K562 (cell line): ENCODE data around the gene BPTF. TPM values are rescaled to one million over a fixed set of nuclear protein-coding genes. Genes with fewer than 3 reads are reported as not detected.

Source experiments
- ATAC-seq: fragments of 200-7000 bp; cut with Tn5 transposase; 3 replicates; pipeline ENCODE4 v1.9.1; 2020; ENCODE audit warnings: moderate library complexity
- BruUV-seq: library from RNA; stranded (reverse); fragments of 400-500 nt; replicated peaks from 2 replicates; lab custom pipeline; 2021; lab: Mats Ljungman, UMichigan
- CTCF ChIA-PET: fragments of 300-600 bp; formaldehyde crosslinking; extraction: SDS; loops from one replicate; lab custom pipeline; 2021; ENCODE audit warnings: low intra/inter-chr PET ratio; lab: Yijun Ruan, JAX
- POLR2A ChIA-PET: fragments of 300-600, 350-650 bp; sonication (Branson Sonifier 250); formaldehyde crosslinking; extraction: SDS; loops from one replicate; lab custom pipeline; 2021; ENCODE audit warnings: antibody characterized with exemption, inconsistent platforms; lab: Yijun Ruan, JAX
- DNase-seq, 4 experiments: peaks; one replicate each; pipeline versions ENCODE4 v3.0.0 to v3.0.0-alpha.2; 2011 to 2018; ENCODE audit warnings: low spot score in 3 of 4, mixed read lengths in 3 of 4; ENCODE audit errors: extremely low read depth in 1 of 4
- FAIRE-seq: peaks from 2 replicates; lab custom pipeline; 2011; peaks lifted over from hg19 to GRCh38; lab: Jason Lieb, UNC
- H2AFZ ChIP-seq: 2 replicates; pipeline ENCODE4 v1.6.0; 2011; ENCODE audit warnings: low read depth, low read length, control low read depth, inconsistent platforms
- H3K27ac ChIP-seq: fragments of 200-600 bp; 3 replicates; pipeline ENCODE4 v1.8.0; 2011; ENCODE audit warnings: low read depth, mild to moderate bottlenecking, control low read depth, inconsistent platforms, low read length, moderate library complexity, mixed read lengths; ENCODE audit errors: extremely low read depth
- H3K27me3 ChIP-seq, 2 experiments: fragments of 300-600 bp in 1 of 2; 2 replicates in 1 of 2; 3 replicates in 1 of 2; pipeline versions ENCODE4 v1.6.0 to v1.8.0; 2011; ENCODE audit warnings: inconsistent platforms in 2 of 2, low read length in 2 of 2, mild to moderate bottlenecking in 1 of 2, mixed read lengths in 1 of 2, moderate library complexity in 1 of 2; ENCODE audit not compliant: control insufficient read depth in 2 of 2, insufficient read depth in 2 of 2
- H3K36me3 ChIP-seq: fragments of 300-600 bp; 3 replicates; pipeline ENCODE4 v1.8.0; 2011; ENCODE audit warnings: mild to moderate bottlenecking, low read length, inconsistent platforms; ENCODE audit not compliant: control insufficient read depth, insufficient read depth
- H3K4me1 ChIP-seq, 2 experiments: fragments of 200-600 bp in 1 of 2; replicated peaks in 1 of 2; 2 replicates in 1 of 2; 3 replicates in 1 of 2; pipeline versions ENCODE4 v1.5.1 to v1.8.0; 2011; ENCODE audit warnings: inconsistent platforms in 2 of 2, low read length in 2 of 2, mild to moderate bottlenecking in 1 of 2, mixed read lengths in 1 of 2, moderate library complexity in 1 of 2; ENCODE audit not compliant: control insufficient read depth in 2 of 2, insufficient read depth in 2 of 2
- H3K4me2 ChIP-seq: 2 replicates; pipeline ENCODE4 v1.6.1; 2011; ENCODE audit warnings: low read length, control low read depth, inconsistent platforms, mixed read lengths; ENCODE audit not compliant: insufficient read depth
- H3K4me3 ChIP-seq: fragments of 200-600 bp; sonication (generic), shearing (Covaris generic); 2 replicates; pipeline ENCODE4 v1.5.1; 2016; ENCODE audit warnings: control low read depth, inconsistent platforms
- H3K79me2 ChIP-seq: fragments of 200-600 bp; 3 replicates; pipeline ENCODE4 v1.8.0; 2011; ENCODE audit warnings: low read length, inconsistent platforms; ENCODE audit not compliant: control insufficient read depth, insufficient read depth
- H3K9ac ChIP-seq, 2 experiments: 2 replicates each; pipeline versions ENCODE4 v1.6.0 to v1.6.1; 2011; ENCODE audit warnings: low read depth in 2 of 2, low read length in 2 of 2, control low read depth in 1 of 2, inconsistent platforms in 1 of 2, mild to moderate bottlenecking in 1 of 2, mixed read lengths in 1 of 2; ENCODE audit not compliant: insufficient read depth in 1 of 2
- H3K9me1 ChIP-seq: one replicate; pipeline ENCODE4 v1.6.0; 2011; ENCODE audit warnings: inconsistent platforms, mild to moderate bottlenecking, low read length, moderate library complexity; ENCODE audit not compliant: control insufficient read depth, insufficient read depth
- H3K9me3 ChIP-seq: replicated peaks from 2 replicates; pipeline ENCODE4 v1.5.1; 2011; ENCODE audit warnings: low read depth, low read length, inconsistent platforms; ENCODE audit not compliant: control insufficient read depth, insufficient read depth
- H4K20me1 ChIP-seq: replicated peaks from 2 replicates; pipeline ENCODE4 v1.6.1; 2011; ENCODE audit warnings: low read length, inconsistent platforms, mixed read lengths; ENCODE audit not compliant: control insufficient read depth, insufficient read depth
- HMG20A ChIP-seq: fragments of 450-650 bp; formaldehyde crosslinking; conservative IDR thresholded peaks from 2 replicates; pipeline ENCODE4 v1.4.0; 2020; ENCODE audit warnings: mild to moderate bottlenecking, mixed read lengths
- TAL1 ChIP-seq: fragments of 450-650 bp; IDR thresholded peaks from 2 replicates; pipeline ENCODE4 v1.6.1; 2016; ENCODE audit warnings: mild to moderate bottlenecking
- UBTF ChIP-seq, 2 experiments: IDR thresholded peaks; 2 replicates each; pipeline ENCODE4 v1.6.1; 2012; ENCODE audit warnings: improper control_type of control experiment in 2 of 2, low read depth in 2 of 2, low read length in 2 of 2, borderline replicate concordance in 1 of 2
- ZNF311 ChIP-seq: fragments of 250-450 bp; sonication (Bioruptor Pico); IDR thresholded peaks from 2 replicates; pipeline ENCODE4 v1.4.0; 2020; ENCODE audit warnings: mild to moderate bottlenecking, moderate library complexity
- WGBS: fragments of 100-300 bp; shearing (Covaris generic); methylation state at CpG from one replicate; pipeline ENCODE4 v1.1.6; 2016; ENCODE audit warnings: low coverage, mixed read lengths; ENCODE audit not compliant: insufficient coverage; ENCODE audit errors: missing lambda C conversion rate; 5-methylcytosine and 5-hydroxymethylcytosine counted together
- in situ Hi-C: fragments of 300-500 bp; cut with MboI; formaldehyde crosslinking; loops from 4 replicates; pipeline ENCODE4 v1.15.0; 2018; ENCODE audit warnings: inconsistent platforms, mixed read lengths
- intact Hi-C: fragments of 100-400 bp; cut with micrococcal nuclease; formaldehyde crosslinking; loops from 2 replicates; pipeline ENCODE4 v1.14.2; 2022
- polyA plus RNA-seq, 8 experiments: library from polyadenylated mRNA; depleted of rRNA in 4 of 8; stranded (reverse) in 5 of 8; unstranded in 3 of 8; fragments of >200 nt; fragmentation: Nextera tagmentation in 2 of 8; fragmentation: Illumina TruSeq in 1 of 8; extraction: Ambion mirVana in 2 of 8; extraction: Trizol in 1 of 8; gene quantifications; 2 replicates each; pipeline versions ENCODE4 v1.2.1 to v1.2.3, GENCODE V29; 2011 to 2014; ENCODE audit warnings: inconsistent platforms in 1 of 8, missing spikeins in 1 of 8
- total RNA-seq, 7 experiments: library from RNA; depleted of rRNA in 6 of 7; stranded (reverse); fragments of >200 nt in 6 of 7; fragmentation: Illumina TruSeq in 2 of 7; extraction: Trizol in 2 of 7; gene quantifications; 2 replicates each; pipeline versions ENCODE4 v1.2.1 to v1.2.3, GENCODE V29; 2011 to 2021; ENCODE audit warnings: low replicate concordance in 1 of 7
- TF ChIP-seq, protein P1 (sequence below): fragments of 450-650 bp; formaldehyde crosslinking; IDR thresholded peaks from 2 replicates; pipeline ENCODE4 v1.4.0; 2022; ENCODE audit warnings: missing genetic modification characterization
- TF ChIP-seq, protein P2 (sequence below), 2 experiments: fragments of 450-650 bp in 1 of 2; IDR thresholded peaks; 2 replicates each; pipeline ENCODE4 v1.6.1; 2011 to 2017; ENCODE audit warnings: low read depth in 2 of 2, antibody characterized with exemption in 1 of 2, borderline replicate concordance in 1 of 2, low read length in 1 of 2, mild to moderate bottlenecking in 1 of 2, mixed read lengths in 1 of 2; ENCODE audit not compliant: control insufficient read depth in 1 of 2

Gene BPTF
- total and polyA plus RNA-seq, 9 of the 15 experiments (the other 6 are each of a cell fraction or from before 2014, with no cell fraction given): 12.5 to 52.1 (median 26.9) TPM

- H3K27me3 ChIP-seq: no peaks in the 10 kb centered on the region
- H3K9ac ChIP-seq: no peak overlapping the region
- H3K9me3 ChIP-seq: no peaks in the 10 kb centered on the region
- no peaks in the 10 kb centered on the region for H3K9me1 ChIP-seq
- TF ChIP-seq UBTF (IDR thresholded peaks at IDR 0.05; ENCODE audit: borderline replicate concordance in 1 of 2, low read depth in 2 of 2, low read length in 2 of 2): no peak
- no peak for TF ChIP-seq TAL1
- TF ChIP-seq HMG20A (CRISPR knock-in tag): no peak
- TF ChIP-seq, protein P1, sequence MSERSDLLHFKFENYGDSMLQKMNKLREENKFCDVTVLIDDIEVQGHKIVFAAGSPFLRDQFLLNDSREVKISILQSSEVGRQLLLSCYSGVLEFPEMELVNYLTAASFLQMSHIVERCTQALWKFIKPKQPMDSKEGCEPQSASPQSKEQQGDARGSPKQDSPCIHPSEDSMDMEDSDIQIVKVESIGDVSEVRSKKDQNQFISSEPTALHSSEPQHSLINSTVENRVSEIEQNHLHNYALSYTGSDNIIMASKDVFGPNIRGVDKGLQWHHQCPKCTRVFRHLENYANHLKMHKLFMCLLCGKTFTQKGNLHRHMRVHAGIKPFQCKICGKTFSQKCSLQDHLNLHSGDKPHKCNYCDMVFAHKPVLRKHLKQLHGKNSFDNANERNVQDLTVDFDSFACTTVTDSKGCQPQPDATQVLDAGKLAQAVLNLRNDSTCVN: no peak
- TF ChIP-seq, protein P2, sequence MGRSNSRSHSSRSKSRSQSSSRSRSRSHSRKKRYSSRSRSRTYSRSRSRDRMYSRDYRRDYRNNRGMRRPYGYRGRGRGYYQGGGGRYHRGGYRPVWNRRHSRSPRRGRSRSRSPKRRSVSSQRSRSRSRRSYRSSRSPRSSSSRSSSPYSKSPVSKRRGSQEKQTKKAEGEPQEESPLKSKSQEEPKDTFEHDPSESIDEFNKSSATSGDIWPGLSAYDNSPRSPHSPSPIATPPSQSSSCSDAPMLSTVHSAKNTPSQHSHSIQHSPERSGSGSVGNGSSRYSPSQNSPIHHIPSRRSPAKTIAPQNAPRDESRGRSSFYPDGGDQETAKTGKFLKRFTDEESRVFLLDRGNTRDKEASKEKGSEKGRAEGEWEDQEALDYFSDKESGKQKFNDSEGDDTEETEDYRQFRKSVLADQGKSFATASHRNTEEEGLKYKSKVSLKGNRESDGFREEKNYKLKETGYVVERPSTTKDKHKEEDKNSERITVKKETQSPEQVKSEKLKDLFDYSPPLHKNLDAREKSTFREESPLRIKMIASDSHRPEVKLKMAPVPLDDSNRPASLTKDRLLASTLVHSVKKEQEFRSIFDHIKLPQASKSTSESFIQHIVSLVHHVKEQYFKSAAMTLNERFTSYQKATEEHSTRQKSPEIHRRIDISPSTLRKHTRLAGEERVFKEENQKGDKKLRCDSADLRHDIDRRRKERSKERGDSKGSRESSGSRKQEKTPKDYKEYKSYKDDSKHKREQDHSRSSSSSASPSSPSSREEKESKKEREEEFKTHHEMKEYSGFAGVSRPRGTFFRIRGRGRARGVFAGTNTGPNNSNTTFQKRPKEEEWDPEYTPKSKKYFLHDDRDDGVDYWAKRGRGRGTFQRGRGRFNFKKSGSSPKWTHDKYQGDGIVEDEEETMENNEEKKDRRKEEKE (IDR thresholded peaks at IDR 0.05; ENCODE audit: borderline replicate concordance in 1 of 2, control insufficient read depth in 1 of 2, low read depth in 2 of 2, low read length in 1 of 2): no peak
- no peak for TF ChIP-seq ZNF311
- H2AFZ ChIP-seq: no peak overlapping the region
- no peaks in the 10 kb centered on the region for H3K79me2 ChIP-seq
- intact Hi-C loops: loop anchor here (5.0 kb wide), 1 partner anchor 138 kb away; no protein-coding TSS in a partner anchor
- FAIRE-seq (no peak), ATAC-seq (no peak), DNase-seq (no peak)
- no peak overlapping the region for H3K27ac ChIP-seq
- peaks cover 29% of the 10 kb centered on the region; the same call in 2 of the 3 replicates for H3K36me3 ChIP-seq
- CTCF ChIA-PET: no interaction called here
- no peaks in the 10 kb centered on the region for H4K20me1 ChIP-seq
- in situ Hi-C loops: loop anchor here (25.0 kb wide), 2 partner anchors 492 to 792 kb away; partner anchors contain the start of gene WIPI1
- WGBS: 76% methylated on average over 6 of the region's 7 CpGs
- no peak overlapping the region for H3K4me2 ChIP-seq
- H3K4me3 ChIP-seq: no peak overlapping the region
- H3K4me1 ChIP-seq: no peaks in the 10 kb centered on the region
- BruUV-seq: no TSS peak
- POLR2A ChIA-PET: no interaction called here
Measured at GRCh38 chr17:67970783-67971182, 145.5 kb downstream of the BPTF start.
